ENCODE results near the gene ADGRL3.

ADGRL3 gene

DNA sequence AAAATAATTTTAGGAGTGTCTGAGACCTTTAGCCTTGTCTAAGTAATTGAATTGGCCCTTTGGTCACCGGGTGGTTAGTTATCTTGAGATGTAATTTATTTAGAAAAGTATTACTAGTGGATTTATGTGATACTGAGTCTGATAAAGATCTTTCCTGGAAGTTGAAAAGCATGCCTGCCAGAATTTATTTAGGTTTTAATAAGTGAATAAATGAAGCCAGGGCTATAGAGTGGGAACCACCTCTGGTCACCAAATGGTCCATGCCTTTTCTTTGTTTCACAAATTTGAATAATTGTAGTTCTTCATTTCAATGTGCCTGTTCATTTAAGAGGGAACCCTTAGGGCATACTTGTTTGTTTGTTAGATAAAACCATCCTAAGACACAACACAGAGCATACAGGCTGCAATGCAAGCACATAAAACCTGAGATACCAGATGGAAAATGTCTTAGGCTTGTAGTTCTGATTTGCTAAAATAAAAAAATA is 627.8 kb downstream of the ADGRL3 start:
- no peaks in the 10 kb centered on the region for H3K9me3 ChIP-seq (ENCODE audit: insufficient read depth, low read length)
- H3K4me2 ChIP-seq (ENCODE audit: low read length): no peak overlapping the region
- no peaks in the 10 kb centered on the region for H3K79me2 ChIP-seq (ENCODE audit: low read length)
- no peak overlapping the region for H3K4me3 ChIP-seq (ENCODE audit: low read length)
- no peaks in the 10 kb centered on the region for H4K20me1 ChIP-seq (ENCODE audit: insufficient read depth, low read length)
- TF ChIP-seq, protein P1, sequence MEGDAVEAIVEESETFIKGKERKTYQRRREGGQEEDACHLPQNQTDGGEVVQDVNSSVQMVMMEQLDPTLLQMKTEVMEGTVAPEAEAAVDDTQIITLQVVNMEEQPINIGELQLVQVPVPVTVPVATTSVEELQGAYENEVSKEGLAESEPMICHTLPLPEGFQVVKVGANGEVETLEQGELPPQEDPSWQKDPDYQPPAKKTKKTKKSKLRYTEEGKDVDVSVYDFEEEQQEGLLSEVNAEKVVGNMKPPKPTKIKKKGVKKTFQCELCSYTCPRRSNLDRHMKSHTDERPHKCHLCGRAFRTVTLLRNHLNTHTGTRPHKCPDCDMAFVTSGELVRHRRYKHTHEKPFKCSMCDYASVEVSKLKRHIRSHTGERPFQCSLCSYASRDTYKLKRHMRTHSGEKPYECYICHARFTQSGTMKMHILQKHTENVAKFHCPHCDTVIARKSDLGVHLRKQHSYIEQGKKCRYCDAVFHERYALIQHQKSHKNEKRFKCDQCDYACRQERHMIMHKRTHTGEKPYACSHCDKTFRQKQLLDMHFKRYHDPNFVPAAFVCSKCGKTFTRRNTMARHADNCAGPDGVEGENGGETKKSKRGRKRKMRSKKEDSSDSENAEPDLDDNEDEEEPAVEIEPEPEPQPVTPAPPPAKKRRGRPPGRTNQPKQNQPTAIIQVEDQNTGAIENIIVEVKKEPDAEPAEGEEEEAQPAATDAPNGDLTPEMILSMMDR (IDR thresholded peaks at IDR 0.05; ENCODE audit: low read depth, low read length): no peak
- TF ChIP-seq EZH2phosphoT487 (IDR thresholded peaks at IDR 0.05; ENCODE audit: low read depth): no peak
- H3K27ac ChIP-seq (ENCODE audit: low read length): no peak overlapping the region
- H3K4me1 ChIP-seq (ENCODE audit: low read length): no peaks in the 10 kb centered on the region
- H3K9ac ChIP-seq (ENCODE audit: low read length): no peak overlapping the region
- no peak overlapping the region for H2AFZ ChIP-seq (ENCODE audit: low read depth, low read length)
- H3K36me3 ChIP-seq (replicated peaks; ENCODE audit: low read depth, low read length): no peaks in the 10 kb centered on the region
- no peaks in the 10 kb centered on the region for H3K27me3 ChIP-seq (ENCODE audit: low read depth, low read length)

DNA sequence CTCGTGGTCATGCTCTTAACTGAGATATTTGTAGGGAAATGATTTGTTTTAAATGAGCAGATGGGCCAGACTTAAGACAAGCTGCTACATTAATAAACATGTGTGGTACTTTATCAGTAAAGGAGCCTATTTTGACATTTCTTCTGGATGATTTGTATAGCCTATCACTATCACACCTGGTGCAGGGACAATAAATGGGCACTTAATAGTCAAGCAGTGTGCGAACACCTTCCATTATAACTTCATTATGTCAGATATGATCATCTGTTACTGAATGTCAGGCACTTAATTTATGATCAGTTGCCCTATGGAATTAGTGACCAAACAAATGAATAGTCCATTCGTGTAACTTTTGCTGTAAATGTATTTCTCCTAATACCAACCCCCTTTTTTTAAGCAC is 628.8 kb downstream of the ADGRL3 start:
- no peak overlapping the region for H3K4me3 ChIP-seq (ENCODE audit: low read length)
- no peaks in the 10 kb centered on the region for H3K79me2 ChIP-seq (ENCODE audit: low read length)
- H2AFZ ChIP-seq (ENCODE audit: low read depth, low read length): no peak overlapping the region
- no peaks in the 10 kb centered on the region for H4K20me1 ChIP-seq (ENCODE audit: insufficient read depth, low read length)
- no peaks in the 10 kb centered on the region for H3K36me3 ChIP-seq (replicated peaks; ENCODE audit: low read depth, low read length)
- H3K9ac ChIP-seq (ENCODE audit: low read length): no peak overlapping the region
- no peak overlapping the region for H3K27ac ChIP-seq (ENCODE audit: low read length)
- no peaks in the 10 kb centered on the region for H3K9me3 ChIP-seq (ENCODE audit: insufficient read depth, low read length)
- H3K27me3 ChIP-seq (ENCODE audit: low read depth, low read length): no peaks in the 10 kb centered on the region
- no peaks in the 10 kb centered on the region for H3K4me1 ChIP-seq (ENCODE audit: low read length)
- TF ChIP-seq, protein P1 (IDR thresholded peaks at IDR 0.05; ENCODE audit: low read depth, low read length): no peak
- no peak for TF ChIP-seq EZH2phosphoT487 (IDR thresholded peaks at IDR 0.05; ENCODE audit: low read depth)
- no peak overlapping the region for H3K4me2 ChIP-seq (ENCODE audit: low read length)

DNA sequence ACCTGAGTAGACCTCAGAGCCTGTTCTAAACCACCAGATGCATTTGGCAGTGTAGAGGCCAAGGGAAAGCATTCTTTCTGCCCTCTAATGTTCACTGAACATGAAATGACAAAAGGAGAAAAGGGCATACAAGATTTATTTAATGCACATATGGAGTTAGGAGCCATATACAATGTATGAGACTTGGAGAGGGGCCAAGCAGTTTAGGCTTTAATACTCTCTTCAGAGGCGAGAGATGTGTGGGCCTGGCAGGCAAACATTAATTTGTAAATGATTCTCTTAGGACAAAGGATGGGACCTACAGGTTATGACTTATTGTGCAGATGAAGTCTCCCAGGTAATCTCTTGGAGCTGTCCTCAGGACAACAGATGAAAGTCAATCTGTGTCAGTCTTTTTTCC is 631.9 kb downstream of the ADGRL3 start:
- Histone ChIP-seq H2AFZ (ENCODE audit: low read depth, low read length) (no peak overlapping the region), H3K36me3 (replicated peaks; ENCODE audit: low read depth, low read length) (no peaks in the 10 kb centered on the region), H3K4me3 (ENCODE audit: low read length) (no peak overlapping the region), H3K4me1 (ENCODE audit: low read length) (no peaks in the 10 kb centered on the region), H3K9ac (ENCODE audit: low read length) (no peak overlapping the region), H3K27ac (ENCODE audit: low read length) (no peak overlapping the region), H3K79me2 (ENCODE audit: low read length) (no peaks in the 10 kb centered on the region), H3K27me3 (ENCODE audit: low read depth, low read length) (no peaks in the 10 kb centered on the region), H3K9me3 (ENCODE audit: insufficient read depth, low read length) (no peaks in the 10 kb centered on the region), H4K20me1 (ENCODE audit: insufficient read depth, low read length) (no peaks in the 10 kb centered on the region), H3K4me2 (ENCODE audit: low read length) (no peak overlapping the region)
- TF ChIP-seq, protein P1 (IDR thresholded peaks at IDR 0.05; ENCODE audit: low read depth, low read length): no peak
- no peak for TF ChIP-seq EZH2phosphoT487 (IDR thresholded peaks at IDR 0.05; ENCODE audit: low read depth)

DNA sequence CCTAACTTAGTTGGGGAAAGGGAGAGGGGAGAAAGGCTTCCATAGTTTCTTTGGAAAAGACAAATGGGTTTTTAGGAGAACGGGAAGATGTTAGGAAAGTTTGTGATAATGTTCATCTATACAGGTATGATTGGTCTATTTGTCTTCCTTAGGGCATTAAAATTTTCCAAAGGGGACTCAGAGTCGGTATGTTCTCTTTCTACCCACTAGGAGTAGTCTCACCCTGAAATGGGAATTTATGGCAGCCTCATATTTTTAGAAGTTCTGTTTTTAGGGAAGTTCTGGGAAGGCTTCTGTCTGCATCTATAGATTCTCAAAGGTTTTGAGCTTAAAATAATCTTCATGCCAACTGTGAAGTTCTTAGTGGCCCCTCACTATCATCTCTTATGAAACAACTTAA is 637.3 kb downstream of the ADGRL3 start:
- no peak overlapping the region for H3K4me2 ChIP-seq (ENCODE audit: low read length)
- no peaks in the 10 kb centered on the region for H3K79me2 ChIP-seq (ENCODE audit: low read length)
- no peaks in the 10 kb centered on the region for H3K4me1 ChIP-seq (ENCODE audit: low read length)
- no peak overlapping the region for H3K4me3 ChIP-seq (ENCODE audit: low read length)
- H3K9ac ChIP-seq (ENCODE audit: low read length): no peak overlapping the region
- H3K27me3 ChIP-seq (ENCODE audit: low read depth, low read length): no peaks in the 10 kb centered on the region
- no peaks in the 10 kb centered on the region for H3K36me3 ChIP-seq (replicated peaks; ENCODE audit: low read depth, low read length)
- no peaks in the 10 kb centered on the region for H3K9me3 ChIP-seq (ENCODE audit: insufficient read depth, low read length)
- H2AFZ ChIP-seq (ENCODE audit: low read depth, low read length): no peak overlapping the region
- TF ChIP-seq, protein P1 (IDR thresholded peaks at IDR 0.05; ENCODE audit: low read depth, low read length): no peak
- TF ChIP-seq EZH2phosphoT487 (IDR thresholded peaks at IDR 0.05; ENCODE audit: low read depth): no peak
- H3K27ac ChIP-seq (ENCODE audit: low read length): no peak overlapping the region
- H4K20me1 ChIP-seq (ENCODE audit: insufficient read depth, low read length): no peaks in the 10 kb centered on the region

Measured in OCI-LY3 (cell line).